Activated naive CD8-positive, alpha-beta T cell treated with anti-CD3 and anti-CD28 coated beads for 36 hours (primary cell): Measurements from ENCODE around the gene SEMA3D. TPM values are rescaled to one million over a fixed set of nuclear protein-coding genes. Genes with fewer than 3 reads are reported as not detected.

ENCODE experiments used
- DNase-seq: peaks from one replicate; pipeline ENCODE4 v3.0.0; 2021
- H3K27ac Mint-ChIP-seq: one replicate; pipeline ENCODE4 v1.8.0; 2022; ENCODE audit warnings: mild to moderate bottlenecking, moderate library complexity, mixed read lengths
- H3K27me3 Mint-ChIP-seq: one replicate; pipeline ENCODE4 v1.8.0; 2022; ENCODE audit warnings: mild to moderate bottlenecking, mixed read lengths
- H3K36me3 Mint-ChIP-seq: one replicate; pipeline ENCODE4 v1.8.0; 2021; ENCODE audit warnings: mild to moderate bottlenecking, mixed read lengths
- H3K4me1 Mint-ChIP-seq: one replicate; pipeline ENCODE4 v1.8.0; 2021; ENCODE audit warnings: mixed read lengths
- H3K4me3 Mint-ChIP-seq: one replicate; pipeline ENCODE4 v1.8.0; 2022; ENCODE audit warnings: mild to moderate bottlenecking, moderate library complexity, mixed read lengths
- H3K9me3 Mint-ChIP-seq: one replicate; pipeline ENCODE4 v1.8.0; 2022; ENCODE audit warnings: mixed read lengths
- total RNA-seq, 2 experiments: library from RNA; stranded (reverse); gene quantifications; one replicate each; pipeline ENCODE4 v1.2.3, GENCODE V29; 2021

The SEMA3D gene
- total RNA-seq, 2 experiments from 2014 or later = not detected

DNA sequence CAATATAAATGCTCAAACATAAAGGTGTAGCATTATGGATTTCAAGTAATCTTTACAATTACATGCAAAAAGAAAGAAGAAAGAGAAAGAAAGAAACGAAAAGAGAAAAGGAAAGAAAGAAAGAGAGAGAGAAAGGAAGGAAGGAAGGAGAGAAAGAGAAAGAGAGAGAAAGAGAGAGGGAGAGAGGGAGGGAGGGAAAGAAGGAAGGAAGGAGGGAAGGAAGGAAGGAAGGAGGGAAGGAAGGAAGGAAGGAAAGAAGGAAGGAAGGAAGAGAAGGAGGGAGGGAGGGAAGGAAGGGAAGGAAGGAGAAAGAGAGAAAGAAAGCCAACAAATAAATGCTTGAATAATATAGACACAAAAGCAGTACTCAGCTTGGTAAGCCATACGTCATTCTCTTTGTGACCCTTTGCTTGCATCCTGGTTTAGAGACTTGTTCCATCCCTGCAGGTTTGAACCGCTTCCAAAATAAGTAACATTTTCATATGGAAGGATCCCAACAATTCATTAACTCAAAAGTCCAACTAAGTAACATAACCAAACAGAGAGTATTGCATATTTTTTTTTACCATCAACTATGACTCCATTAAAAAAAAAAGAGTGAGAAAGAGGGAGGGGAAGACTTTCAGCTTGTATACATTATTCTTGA, 95.8 kb downstream of the SEMA3D start:
- Mint-ChIP-seq H3K9me3 (no peaks in the 10 kb centered on the region), H3K4me1 (no peaks in the 10 kb centered on the region), H3K36me3 (no peaks in the 10 kb centered on the region), H3K4me3 (no peak overlapping the region), H3K27ac (no peak overlapping the region), H3K27me3 (peaks cover 4% of the 10 kb centered on the region)
- no peak for DNase-seq

DNA sequence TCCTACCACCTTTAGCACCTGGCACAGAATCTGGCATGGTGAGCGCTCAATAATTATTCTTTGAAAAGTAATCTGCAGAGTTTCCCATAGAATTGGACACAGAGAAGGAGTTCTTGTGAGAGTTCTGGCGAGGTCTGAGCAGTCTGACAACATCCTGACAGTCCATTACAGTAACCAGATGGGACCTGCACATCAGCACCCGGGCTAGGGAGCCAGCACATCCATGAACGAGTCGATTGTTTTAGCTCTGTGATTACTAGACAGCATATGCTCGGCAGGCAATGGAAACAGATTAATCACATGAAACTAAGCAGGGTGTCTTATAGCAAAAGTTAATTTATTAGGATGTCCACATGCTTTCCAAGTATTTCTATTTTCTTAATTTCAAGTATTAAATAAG, 96.7 kb downstream of the SEMA3D start:
- Mint-ChIP-seq H3K27ac (no peak overlapping the region), H3K27me3 (peaks cover 4% of the 10 kb centered on the region)

DNA sequence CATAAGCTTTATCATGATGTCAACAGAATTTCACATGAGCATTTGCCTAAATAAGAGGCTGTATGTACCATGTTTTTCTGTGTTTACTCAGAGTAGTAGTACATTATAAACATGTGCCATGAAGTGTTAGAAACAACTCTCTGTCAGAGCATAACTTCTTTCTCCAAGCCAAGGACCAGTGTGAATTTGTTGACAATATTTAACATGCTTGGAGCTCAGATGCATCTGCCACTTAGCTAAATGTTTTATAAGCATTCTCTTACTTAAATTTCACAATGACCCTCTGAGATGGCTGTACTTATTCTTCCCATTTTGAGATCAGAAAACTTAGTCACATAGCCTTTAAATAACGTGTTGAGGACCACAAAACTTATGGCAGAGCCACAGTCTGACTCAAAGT, 105.0 kb downstream of the SEMA3D start:
- Mint-ChIP-seq H3K4me1 (no peaks in the 10 kb centered on the region), H3K4me3 (no peak overlapping the region), H3K36me3 (no peaks in the 10 kb centered on the region), H3K27ac (no peak overlapping the region), H3K27me3 (no peaks in the 10 kb centered on the region), H3K9me3 (no peaks in the 10 kb centered on the region)
- no peak for DNase-seq

More for the DNA sequence above, 96.7 kb downstream of the SEMA3D start:
- DNase-seq = no peak
- Mint-ChIP-seq H3K9me3 (no peaks in the 10 kb centered on the region), H3K4me3 (no peak overlapping the region), H3K4me1 (no peaks in the 10 kb centered on the region), H3K36me3 (no peaks in the 10 kb centered on the region)

DNA sequence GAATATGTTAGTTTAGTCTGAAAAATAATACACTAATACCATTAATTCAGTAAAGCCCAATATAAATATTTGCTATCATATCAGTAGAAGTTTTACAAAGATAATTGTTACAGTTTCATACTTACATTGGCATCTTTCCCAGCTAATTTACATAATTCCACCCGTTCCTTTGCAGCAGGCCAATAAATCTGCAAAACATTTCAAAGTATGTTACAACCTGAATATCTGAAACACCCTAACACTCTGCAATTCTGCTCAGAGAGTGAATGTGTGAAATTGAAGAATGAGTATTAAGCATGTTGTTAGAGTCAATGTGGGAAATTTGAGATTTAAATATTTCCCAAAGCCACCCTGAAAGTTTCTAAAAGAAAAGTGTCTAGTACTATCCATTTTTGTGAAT, 105.5 kb downstream of the SEMA3D start:
- Mint-ChIP-seq H3K36me3 (no peaks in the 10 kb centered on the region), H3K4me3 (no peak overlapping the region), H3K27me3 (no peaks in the 10 kb centered on the region), H3K27ac (no peak overlapping the region), H3K4me1 (no peaks in the 10 kb centered on the region), H3K9me3 (no peaks in the 10 kb centered on the region)
- no peak for DNase-seq

DNA sequence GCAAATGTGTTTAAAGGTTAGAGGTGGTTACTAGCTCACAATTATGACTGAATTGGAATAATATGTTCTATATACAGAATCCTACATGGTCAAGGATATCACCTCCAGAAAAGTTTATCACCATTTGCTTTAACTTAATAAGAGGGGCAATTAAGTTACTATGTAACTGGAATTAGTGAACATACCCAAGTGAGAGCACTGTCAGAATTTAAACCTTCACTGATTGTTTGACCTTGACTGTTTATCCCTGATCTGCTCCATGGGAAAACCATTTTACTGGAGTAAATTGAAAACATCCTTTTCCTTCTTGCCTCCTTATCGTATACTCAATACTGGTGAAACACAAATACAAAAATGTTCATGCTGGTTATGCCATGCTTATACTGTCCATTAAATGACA, 107.4 kb downstream of the SEMA3D start:
- no peak overlapping the region for H3K27ac Mint-ChIP-seq
- no peak for DNase-seq
- no peaks in the 10 kb centered on the region for H3K9me3 Mint-ChIP-seq
- no peak overlapping the region for H3K4me3 Mint-ChIP-seq
- no peaks in the 10 kb centered on the region for H3K36me3 Mint-ChIP-seq
- H3K4me1 Mint-ChIP-seq = no peaks in the 10 kb centered on the region
- no peaks in the 10 kb centered on the region for H3K27me3 Mint-ChIP-seq

DNA sequence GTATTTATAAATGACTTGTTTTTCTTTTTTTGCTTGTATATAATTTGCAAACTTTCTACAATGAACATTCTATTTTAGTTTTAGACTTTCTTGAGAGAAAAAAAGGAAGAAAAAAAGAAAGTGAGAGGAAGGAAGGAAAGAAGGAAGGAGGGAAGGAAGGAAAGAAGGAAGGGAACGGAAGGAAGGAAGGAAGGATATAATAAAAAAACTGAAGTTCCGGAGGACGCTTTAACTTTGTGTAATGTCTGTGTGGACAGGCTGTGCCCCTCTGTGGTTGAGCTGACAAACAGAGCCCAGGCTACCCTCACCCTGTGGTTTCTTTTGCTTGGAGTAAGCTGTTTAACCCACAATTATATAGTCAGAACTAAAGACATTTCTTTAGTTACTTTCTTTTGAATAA, 108.7 kb downstream of the SEMA3D start:
- no peaks in the 10 kb centered on the region for H3K9me3 Mint-ChIP-seq
- H3K27ac Mint-ChIP-seq = no peak overlapping the region
- no peak overlapping the region for H3K4me3 Mint-ChIP-seq
- no peak for DNase-seq
- H3K36me3 Mint-ChIP-seq = no peaks in the 10 kb centered on the region
- no peaks in the 10 kb centered on the region for H3K4me1 Mint-ChIP-seq
- H3K27me3 Mint-ChIP-seq = no peaks in the 10 kb centered on the region

DNA sequence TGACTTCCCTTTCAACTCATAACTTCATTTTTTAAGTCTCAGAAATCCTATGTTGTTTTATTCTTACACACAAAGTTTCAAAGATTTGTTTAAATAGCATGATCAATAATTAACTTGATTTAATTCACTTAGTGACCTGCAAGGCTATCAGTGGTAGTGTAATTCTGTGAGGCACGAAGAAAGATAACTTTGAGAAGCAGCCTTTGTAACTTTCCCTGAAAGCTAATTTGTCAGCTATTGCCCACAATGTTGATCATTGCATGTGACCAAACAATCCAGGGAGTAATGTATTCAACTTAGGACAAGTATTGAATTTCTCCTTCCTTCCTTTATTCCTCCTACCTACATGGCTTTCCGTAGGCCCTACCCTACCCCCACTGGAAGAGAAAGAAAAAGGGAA, 111.0 kb downstream of the SEMA3D start:
- no peaks in the 10 kb centered on the region for H3K27me3 Mint-ChIP-seq
- no peaks in the 10 kb centered on the region for H3K36me3 Mint-ChIP-seq

DNA sequence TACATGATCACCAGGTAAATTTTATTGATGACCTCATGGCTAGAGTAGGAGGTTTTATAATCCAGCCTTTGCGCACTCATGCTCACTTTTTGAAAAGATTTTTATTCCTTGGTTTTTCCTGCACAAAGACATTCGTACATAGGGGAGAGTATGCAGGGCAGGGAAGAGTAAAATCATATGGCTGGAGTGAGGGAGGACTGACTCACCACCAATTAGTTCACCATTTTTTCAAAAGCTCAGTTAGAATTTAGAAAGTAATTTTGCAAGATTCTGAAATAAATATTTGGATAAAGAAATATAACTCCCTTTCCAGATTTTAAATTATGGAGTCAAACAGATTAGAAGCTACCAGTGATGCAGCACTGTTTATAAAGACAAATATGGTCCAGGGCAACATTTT, 111.9 kb downstream of the SEMA3D start:
- Mint-ChIP-seq H3K27me3 (no peaks in the 10 kb centered on the region), H3K27ac (no peak overlapping the region), H3K36me3 (no peaks in the 10 kb centered on the region), H3K4me1 (no peaks in the 10 kb centered on the region), H3K9me3 (no peaks in the 10 kb centered on the region), H3K4me3 (no peak overlapping the region)
- DNase-seq = no peak

More for the DNA sequence above, 111.0 kb downstream of the SEMA3D start:
- Mint-ChIP-seq H3K4me1 (no peaks in the 10 kb centered on the region), H3K4me3 (no peak overlapping the region), H3K27ac (no peak overlapping the region), H3K9me3 (no peaks in the 10 kb centered on the region)
- DNase-seq = no peak

DNA sequence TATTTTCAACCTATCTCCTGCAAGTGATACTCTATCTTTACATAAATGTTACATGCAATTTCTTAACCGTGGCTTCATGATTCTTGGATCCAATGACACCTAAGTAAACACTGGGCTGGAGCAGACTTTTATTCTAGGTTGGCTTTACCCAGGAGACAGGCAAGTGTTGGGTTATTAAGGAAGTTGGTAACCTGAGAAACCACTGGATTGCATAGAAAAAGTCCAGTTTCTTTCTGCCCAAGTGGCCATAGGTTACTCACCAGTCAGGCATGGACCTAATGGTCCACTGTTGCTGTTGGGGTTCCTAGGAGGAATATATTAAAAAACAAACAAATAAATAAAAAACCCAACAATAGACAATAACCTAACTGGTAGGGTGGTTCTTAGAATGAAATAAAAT, 112.8 kb downstream of the SEMA3D start:
- Mint-ChIP-seq H3K4me1 (no peaks in the 10 kb centered on the region), H3K4me3 (no peak overlapping the region), H3K27me3 (no peaks in the 10 kb centered on the region), H3K9me3 (no peaks in the 10 kb centered on the region), H3K36me3 (no peaks in the 10 kb centered on the region), H3K27ac (no peak overlapping the region)
- DNase-seq = no peak

DNA sequence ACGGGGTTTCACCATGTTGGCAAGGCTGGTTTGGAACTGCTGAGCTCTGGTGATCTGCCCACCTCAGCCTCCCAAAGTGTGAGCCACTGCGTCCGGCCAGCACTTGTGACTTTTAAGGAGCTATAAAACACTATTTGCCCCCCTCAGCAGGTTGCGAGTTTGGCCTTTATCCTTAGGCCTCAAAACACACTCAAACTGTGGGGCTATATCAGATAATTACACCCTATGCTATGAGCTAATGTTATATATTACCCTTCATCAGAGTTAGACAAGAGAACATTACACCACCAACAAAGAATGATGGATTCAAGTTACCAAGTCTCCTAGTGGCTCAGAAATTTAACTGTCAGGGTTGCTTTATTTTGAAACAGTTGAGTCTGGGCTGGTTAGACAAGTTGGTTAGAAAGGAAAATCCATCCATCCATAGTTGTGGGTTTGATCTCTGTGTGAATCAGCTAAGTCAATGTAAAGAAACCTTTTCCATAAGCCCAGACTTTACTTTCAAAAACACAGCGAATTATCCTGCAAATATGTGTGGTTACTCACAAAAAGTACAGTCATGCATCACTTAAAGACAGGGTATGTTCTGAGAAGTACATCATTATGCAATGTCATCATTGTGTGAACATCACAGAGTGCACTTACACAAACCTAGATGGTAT, 115.8 kb downstream of the SEMA3D start:
- Mint-ChIP-seq H3K36me3 (no peaks in the 10 kb centered on the region), H3K27me3 (no peaks in the 10 kb centered on the region), H3K4me3 (no peak overlapping the region), H3K9me3 (no peaks in the 10 kb centered on the region), H3K4me1 (no peaks in the 10 kb centered on the region), H3K27ac (no peak overlapping the region)
- no peak for DNase-seq

DNA sequence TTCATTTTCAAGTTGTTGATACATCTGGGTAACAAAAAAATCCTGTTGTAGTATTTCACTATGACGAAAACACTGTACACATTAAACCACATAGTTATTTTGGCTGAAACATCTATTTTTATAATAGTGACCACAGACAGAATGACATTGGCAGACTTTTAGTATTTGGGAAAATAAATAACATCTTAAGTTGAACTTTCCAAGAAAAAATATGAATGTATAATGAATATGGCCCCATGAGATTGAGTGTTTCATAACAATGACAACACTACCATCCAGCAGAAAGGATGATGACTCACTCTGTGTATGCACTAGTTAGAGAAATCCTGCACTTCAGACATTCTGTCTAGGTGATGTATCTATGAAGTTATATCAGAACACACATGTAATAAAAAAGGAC, 118.1 kb downstream of the SEMA3D start:
- Mint-ChIP-seq H3K27ac (no peak overlapping the region), H3K4me3 (no peak overlapping the region), H3K36me3 (no peaks in the 10 kb centered on the region), H3K9me3 (no peaks in the 10 kb centered on the region), H3K27me3 (no peaks in the 10 kb centered on the region), H3K4me1 (no peaks in the 10 kb centered on the region)
- DNase-seq = no peak

DNA sequence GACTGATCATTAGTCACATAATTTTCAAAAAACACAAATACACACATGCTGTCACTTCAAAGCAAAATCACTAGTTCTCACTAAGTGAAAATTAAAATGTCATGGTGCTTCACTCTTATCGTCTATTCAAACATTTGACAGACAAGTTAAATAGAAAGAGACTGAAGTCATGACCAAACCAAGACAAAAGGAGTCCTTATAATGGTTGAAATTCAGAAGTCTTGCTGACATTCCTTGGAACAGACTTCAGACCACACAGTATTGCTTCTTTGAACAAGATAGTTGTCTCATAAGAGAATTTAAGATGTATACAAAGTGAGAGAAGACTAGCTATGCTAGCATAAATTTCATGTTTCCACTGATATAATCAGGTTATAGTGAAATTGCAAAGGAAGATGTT, 119.5 kb downstream of the SEMA3D start:
- no peaks in the 10 kb centered on the region for H3K9me3 Mint-ChIP-seq
- no peak for DNase-seq
- no peak overlapping the region for H3K27ac Mint-ChIP-seq
- H3K36me3 Mint-ChIP-seq = no peaks in the 10 kb centered on the region
- H3K4me3 Mint-ChIP-seq = no peak overlapping the region
- no peaks in the 10 kb centered on the region for H3K4me1 Mint-ChIP-seq
- H3K27me3 Mint-ChIP-seq = no peaks in the 10 kb centered on the region

DNA sequence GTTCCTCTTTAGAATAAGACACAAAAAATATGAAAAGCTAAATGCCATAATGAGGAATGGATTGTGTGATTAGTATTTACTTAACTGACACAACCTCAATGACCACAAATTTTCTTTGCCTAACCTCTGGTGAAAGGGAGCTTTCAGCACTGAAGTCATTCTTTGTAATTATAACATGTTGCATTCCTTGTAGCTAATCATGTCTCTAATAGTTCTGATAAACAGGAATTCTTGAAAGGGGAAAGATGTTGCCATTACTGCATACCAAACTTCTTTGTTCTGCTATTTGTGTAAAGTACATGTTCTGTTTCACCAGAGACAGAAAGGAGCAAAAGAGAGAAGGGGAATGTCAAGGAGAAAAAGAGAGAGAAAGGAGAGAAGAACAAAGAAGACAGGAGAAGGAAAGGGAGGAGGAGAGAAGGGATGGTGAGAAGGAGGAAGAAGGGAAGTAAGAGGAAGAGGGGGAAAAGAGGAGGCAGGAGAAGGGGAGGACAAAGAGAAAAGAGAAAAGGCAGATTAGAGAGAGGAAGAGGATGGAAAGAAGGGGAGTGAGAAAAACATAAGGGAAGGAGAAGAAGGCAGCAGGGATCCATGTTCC, 120.9 kb downstream of the SEMA3D start:
- Mint-ChIP-seq H3K27me3 (no peaks in the 10 kb centered on the region), H3K27ac (no peak overlapping the region), H3K4me3 (no peak overlapping the region), H3K4me1 (no peaks in the 10 kb centered on the region), H3K36me3 (no peaks in the 10 kb centered on the region), H3K9me3 (no peaks in the 10 kb centered on the region)
- DNase-seq = no peak

DNA sequence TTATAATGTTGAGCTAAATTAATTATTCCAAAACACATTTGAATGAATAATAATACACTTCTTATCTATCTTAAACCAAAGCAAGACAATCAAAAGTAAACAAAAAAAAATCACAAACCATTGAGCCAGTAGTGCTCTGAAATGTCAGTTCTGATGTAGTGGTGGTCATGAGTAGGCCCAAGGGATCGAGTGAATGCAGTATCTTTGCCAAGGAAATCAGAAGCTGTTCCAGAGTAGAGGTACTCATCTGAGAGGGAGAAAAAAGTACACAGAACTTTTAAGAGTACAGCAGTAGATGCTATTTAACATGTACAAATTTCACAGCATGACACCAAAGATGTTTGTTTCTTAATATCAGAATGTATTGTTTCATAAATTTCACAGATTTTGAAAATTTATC, 121.5 kb downstream of the SEMA3D start:
- DNase-seq = no peak
- no peaks in the 10 kb centered on the region for H3K36me3 Mint-ChIP-seq
- no peak overlapping the region for H3K4me3 Mint-ChIP-seq
- no peak overlapping the region for H3K27ac Mint-ChIP-seq
- no peaks in the 10 kb centered on the region for H3K27me3 Mint-ChIP-seq
- H3K4me1 Mint-ChIP-seq = no peaks in the 10 kb centered on the region
- no peaks in the 10 kb centered on the region for H3K9me3 Mint-ChIP-seq

DNA sequence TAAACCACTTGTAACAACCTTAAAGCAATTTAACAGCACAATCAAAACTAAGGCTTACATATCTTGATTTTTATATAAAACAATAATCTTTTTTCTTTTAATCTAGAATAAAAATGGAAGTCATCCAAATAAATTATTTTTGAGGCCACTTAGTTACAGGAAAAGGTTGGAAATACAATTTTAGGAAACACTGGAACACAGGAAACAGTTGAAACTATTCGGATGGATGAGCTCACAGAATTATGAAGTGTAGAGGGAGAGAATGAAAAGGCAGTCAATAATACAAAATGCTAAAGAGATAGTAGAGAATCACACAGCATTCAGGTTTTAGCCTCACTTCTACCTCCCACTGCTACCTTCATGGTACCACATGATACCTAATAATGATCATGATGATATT, 124.2 kb downstream of the SEMA3D start:
- no peaks in the 10 kb centered on the region for H3K36me3 Mint-ChIP-seq
- no peak overlapping the region for H3K4me3 Mint-ChIP-seq
- H3K4me1 Mint-ChIP-seq = no peaks in the 10 kb centered on the region
- H3K27ac Mint-ChIP-seq = no peak overlapping the region
- no peak for DNase-seq
- H3K9me3 Mint-ChIP-seq = no peaks in the 10 kb centered on the region
- H3K27me3 Mint-ChIP-seq = no peaks in the 10 kb centered on the region

DNA sequence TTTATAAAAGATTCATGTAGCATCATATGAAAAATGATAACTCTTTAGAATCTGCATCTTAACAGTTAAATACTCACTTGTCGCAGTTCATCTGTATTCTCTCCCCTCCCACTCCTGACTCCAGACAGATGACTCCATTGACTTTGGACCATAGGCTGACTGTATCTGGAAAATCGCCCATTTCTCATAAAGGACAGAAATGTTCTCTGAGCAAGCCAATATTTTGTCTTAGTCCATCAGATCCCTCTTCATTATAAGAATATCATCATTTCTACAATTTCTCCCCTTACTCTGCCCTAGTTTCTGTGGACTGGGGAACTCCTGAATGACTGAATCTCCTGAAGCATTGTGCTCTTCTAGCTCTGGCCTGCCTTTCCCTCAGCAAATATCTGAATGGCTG, 125.4 kb downstream of the SEMA3D start:
- no peak for DNase-seq
- no peaks in the 10 kb centered on the region for H3K9me3 Mint-ChIP-seq
- no peak overlapping the region for H3K4me3 Mint-ChIP-seq
- no peaks in the 10 kb centered on the region for H3K36me3 Mint-ChIP-seq
- no peaks in the 10 kb centered on the region for H3K4me1 Mint-ChIP-seq
- no peaks in the 10 kb centered on the region for H3K27me3 Mint-ChIP-seq
- H3K27ac Mint-ChIP-seq = no peak overlapping the region
